MM.1S (cell line): ENCODE results near the gene UNK.
"Not testable (repeated sequence)": the region's sequence is repeated elsewhere in the genome, so short reads cannot be mapped to it uniquely, and the experiment has no call there.

Experiments
- DNase-seq: peaks from one replicate; pipeline ENCODE4 v3.0.0-alpha.2; 2015
- H2AFZ ChIP-seq: fragments of 300-600 bp; sonication (generic); 2 replicates; pipeline ENCODE4 v1.6.0; 2016; ENCODE audit warnings: antibody characterized with exemption, low read length
- H3F3A ChIP-seq: fragments of 300-600 bp; sonication (generic); 2 replicates; pipeline ENCODE4 v1.6.1; 2016; ENCODE audit warnings: mild to moderate bottlenecking, antibody characterized with exemption, low read length, moderate library complexity, mixed read lengths; ENCODE audit not compliant: insufficient read depth
- H3K27ac ChIP-seq: fragments of 300-600 bp; sonication (generic); 2 replicates; pipeline ENCODE4 v1.5.1; 2016; ENCODE audit warnings: mild to moderate bottlenecking, low read length
- H3K27me3 ChIP-seq: fragments of 300-600 bp; sonication (generic); replicated peaks from 2 replicates; pipeline ENCODE4 v1.6.0; 2016; ENCODE audit warnings: low read length; ENCODE audit not compliant: insufficient read depth
- H3K36me3 ChIP-seq: fragments of 300-600 bp; sonication (generic); replicated peaks from 2 replicates; pipeline ENCODE4 v1.6.1; 2016; ENCODE audit warnings: mild to moderate bottlenecking, low read length, mixed read lengths; ENCODE audit not compliant: insufficient read depth
- H3K4me1 ChIP-seq: fragments of 300-600 bp; sonication (generic); 2 replicates; pipeline ENCODE4 v1.6.1; 2016; ENCODE audit warnings: low read length, mixed read lengths
- H3K4me2 ChIP-seq: fragments of 300-600 bp; sonication (generic); 2 replicates; pipeline ENCODE4 v1.6.0; 2016; ENCODE audit warnings: low read depth, low read length
- H3K4me3 ChIP-seq: fragments of 300-600 bp; sonication (generic); 2 replicates; pipeline ENCODE4 v1.5.1; 2016; ENCODE audit warnings: low read length, mixed read lengths
- H3K79me2 ChIP-seq: fragments of 300-600 bp; sonication (generic); 2 replicates; pipeline ENCODE4 v1.6.1; 2016; ENCODE audit warnings: mixed run types, low read length, mixed read lengths
- H3K9ac ChIP-seq: fragments of 300-600 bp; sonication (generic); 2 replicates; pipeline ENCODE4 v1.6.1; 2016; ENCODE audit warnings: low read length, mixed read lengths
- H3K9me2 ChIP-seq: fragments of 300-600 bp; sonication (generic); replicated peaks from 2 replicates; pipeline ENCODE4 v1.6.1; 2016; ENCODE audit warnings: mild to moderate bottlenecking, low read length, mixed read lengths; ENCODE audit not compliant: insufficient read depth
- H3K9me3 ChIP-seq: fragments of 300-600 bp; sonication (generic); replicated peaks from 2 replicates; pipeline ENCODE4 v1.6.1; 2016; ENCODE audit warnings: mild to moderate bottlenecking, low read length, mixed read lengths; ENCODE audit not compliant: insufficient read depth
- H4K20me1 ChIP-seq: fragments of 300-600 bp; sonication (generic); 2 replicates; pipeline ENCODE4 v1.6.1; 2016; ENCODE audit warnings: mild to moderate bottlenecking, low read length, moderate library complexity, mixed read lengths; ENCODE audit not compliant: insufficient read depth
- EZH2 ChIP-seq: fragments of 300-600 bp; sonication (generic); optimal IDR thresholded peaks from 2 replicates; pipeline ENCODE3; 2017; ENCODE audit warnings: low read depth, mild to moderate bottlenecking, antibody characterized with exemption, low read length, mixed read lengths
- EZH2phosphoT487 ChIP-seq: fragments of 300-600 bp; sonication (generic); IDR thresholded peaks from 2 replicates; pipeline ENCODE4 v1.6.1; 2018; ENCODE audit warnings: antibody characterized with exemption, low read length
- TF ChIP-seq, protein P1 (sequence below): fragments of 300-600 bp; sonication (generic); IDR thresholded peaks from 2 replicates; pipeline ENCODE4 v1.5.1; 2016; ENCODE audit warnings: antibody characterized with exemption, low read length, mixed read lengths

UNK gene

DNA sequence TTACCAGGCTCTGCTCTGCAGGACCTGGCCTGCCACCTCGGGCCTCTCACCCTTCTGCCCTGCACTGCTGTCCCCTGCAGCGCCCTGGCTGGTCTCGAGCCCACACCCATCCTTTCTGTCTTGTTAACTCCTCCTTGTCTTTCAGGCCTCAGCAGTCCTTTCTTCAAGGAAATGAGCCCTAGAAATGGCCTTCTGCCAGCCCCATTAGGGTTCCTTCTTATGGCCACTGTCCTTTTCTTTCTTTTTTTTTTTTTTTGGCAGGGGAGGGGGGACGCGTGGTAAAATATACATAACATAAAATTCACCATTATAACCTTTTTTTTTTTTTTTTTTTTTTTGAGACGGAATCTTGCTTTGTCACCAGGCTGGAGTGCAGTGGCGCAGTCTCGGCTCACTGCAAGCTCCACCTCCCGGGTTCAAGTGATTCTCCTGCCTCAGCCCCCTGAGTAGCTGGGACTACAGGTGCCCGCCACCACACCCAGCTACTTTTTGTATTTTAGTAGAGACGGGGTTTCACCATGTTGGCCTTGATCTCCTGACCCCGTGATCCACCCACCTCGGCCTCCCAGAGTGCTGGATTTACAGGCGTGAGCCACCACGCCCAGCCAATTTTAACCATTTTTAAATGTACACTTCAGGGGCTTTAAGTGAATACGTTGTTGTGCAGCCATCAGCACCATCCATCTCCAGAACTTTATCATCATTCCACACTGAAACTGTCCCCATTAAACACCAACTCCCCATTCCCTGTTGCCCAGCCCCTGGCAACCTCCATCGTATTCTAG is 81.0 kb downstream of the UNK start:
- peaks cover 19% of the 10 kb centered on the region for H3F3A ChIP-seq
- not testable (repeated sequence) for H3K9me3 ChIP-seq, H4K20me1 ChIP-seq, H3K36me3 ChIP-seq, DNase-seq, H3K79me2 ChIP-seq, H3K27me3 ChIP-seq, H3K9me2 ChIP-seq
- peak overlapping the region; percentile 78 for H3K9ac ChIP-seq
- H3K4me2 ChIP-seq, result peak overlapping the region; percentile 90
- peak overlapping the region; percentile 31; the same call in 1 of the 2 replicates for H3K4me3 ChIP-seq
- H3K4me1 ChIP-seq, result peaks cover 25% of the 10 kb centered on the region
- H2AFZ ChIP-seq, result peak overlapping the region; percentile 83
- H3K27ac ChIP-seq, result peak overlapping the region; percentile 98

DNA sequence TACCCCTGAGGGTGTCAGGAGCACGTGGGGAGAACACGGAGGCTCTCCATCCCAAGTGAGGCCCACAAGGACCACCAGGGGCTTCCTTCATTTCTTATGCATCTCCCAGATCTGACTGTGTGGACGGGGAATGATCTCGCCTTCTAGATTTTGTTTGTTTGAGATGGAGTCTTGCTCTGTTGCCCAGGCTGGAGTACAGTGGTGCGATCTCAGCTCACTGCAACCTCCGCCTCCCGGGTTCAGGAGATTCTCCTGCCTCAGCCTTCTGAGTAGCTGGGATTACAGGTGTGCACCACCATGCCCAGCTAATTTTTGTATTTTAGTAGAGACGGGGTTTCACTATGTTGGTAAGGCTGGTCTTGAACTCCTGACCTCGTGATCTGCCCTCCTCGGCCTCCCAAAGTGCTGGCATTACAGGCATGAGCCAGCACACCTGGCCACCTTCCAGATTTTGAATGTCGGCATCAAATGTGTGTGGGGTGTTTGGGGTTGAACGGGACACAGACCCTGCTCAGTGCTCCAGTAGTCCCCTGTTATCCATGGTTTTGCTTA is 84.2 kb downstream of the UNK start:
- H3K36me3 ChIP-seq, H3K27ac ChIP-seq, H3K27me3 ChIP-seq, H3K9me3 ChIP-seq, H3K79me2 ChIP-seq, H3K4me3 ChIP-seq, H3K9ac ChIP-seq, H4K20me1 ChIP-seq, H3K9me2 ChIP-seq, DNase-seq, H2AFZ ChIP-seq, H3K4me2 ChIP-seq: not testable (repeated sequence)
- Histone ChIP-seq H3K4me1 (peaks cover 34% of the 10 kb centered on the region), H3F3A (peaks cover 32% of the 10 kb centered on the region)

DNA sequence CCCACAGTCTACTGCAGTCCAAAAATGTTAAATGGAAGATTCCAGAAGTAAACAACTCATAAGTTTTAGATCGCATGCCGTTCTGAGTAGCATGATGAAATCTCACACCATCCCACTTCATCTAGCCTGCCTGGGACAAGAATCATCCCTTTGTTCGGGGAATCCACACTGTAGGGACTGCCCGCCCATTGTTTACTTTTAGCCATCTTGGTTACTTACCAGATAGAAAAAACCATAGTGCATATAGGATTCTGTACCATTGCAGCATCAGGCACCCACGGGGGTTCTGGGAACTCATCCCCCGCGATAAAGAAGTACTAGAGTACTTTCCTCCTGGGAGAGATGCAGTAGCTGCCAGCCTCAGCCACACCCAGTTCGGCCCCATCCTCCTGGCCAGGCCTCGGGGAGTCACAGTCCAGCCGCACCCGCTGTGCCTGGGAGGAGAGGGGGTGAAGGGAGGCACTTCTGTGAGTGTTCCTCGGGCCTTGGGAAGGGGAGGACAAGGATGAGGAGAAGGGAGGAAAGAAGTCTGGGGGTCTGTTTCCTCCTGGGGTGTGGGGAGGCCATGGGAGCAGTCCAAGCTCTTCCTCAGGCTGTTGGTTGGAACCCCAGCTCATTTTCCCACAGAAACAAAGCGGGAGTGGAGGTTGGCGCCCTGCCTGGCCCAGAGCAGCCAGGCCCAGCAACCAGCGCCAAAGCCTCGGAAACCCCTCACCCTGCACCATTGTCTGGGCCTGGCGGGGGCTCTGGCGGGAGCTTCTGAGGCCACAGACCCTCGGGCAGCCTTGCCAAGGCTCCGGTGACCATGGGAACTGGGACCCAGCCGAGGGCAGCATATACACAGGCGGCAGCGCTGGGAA is 84.9 kb downstream of the UNK start:
- H3F3A ChIP-seq, result peaks cover 32% of the 10 kb centered on the region
- no peak for TF ChIP-seq EZH2phosphoT487
- TF ChIP-seq EZH2, result no peak
- TF ChIP-seq, protein P1, sequence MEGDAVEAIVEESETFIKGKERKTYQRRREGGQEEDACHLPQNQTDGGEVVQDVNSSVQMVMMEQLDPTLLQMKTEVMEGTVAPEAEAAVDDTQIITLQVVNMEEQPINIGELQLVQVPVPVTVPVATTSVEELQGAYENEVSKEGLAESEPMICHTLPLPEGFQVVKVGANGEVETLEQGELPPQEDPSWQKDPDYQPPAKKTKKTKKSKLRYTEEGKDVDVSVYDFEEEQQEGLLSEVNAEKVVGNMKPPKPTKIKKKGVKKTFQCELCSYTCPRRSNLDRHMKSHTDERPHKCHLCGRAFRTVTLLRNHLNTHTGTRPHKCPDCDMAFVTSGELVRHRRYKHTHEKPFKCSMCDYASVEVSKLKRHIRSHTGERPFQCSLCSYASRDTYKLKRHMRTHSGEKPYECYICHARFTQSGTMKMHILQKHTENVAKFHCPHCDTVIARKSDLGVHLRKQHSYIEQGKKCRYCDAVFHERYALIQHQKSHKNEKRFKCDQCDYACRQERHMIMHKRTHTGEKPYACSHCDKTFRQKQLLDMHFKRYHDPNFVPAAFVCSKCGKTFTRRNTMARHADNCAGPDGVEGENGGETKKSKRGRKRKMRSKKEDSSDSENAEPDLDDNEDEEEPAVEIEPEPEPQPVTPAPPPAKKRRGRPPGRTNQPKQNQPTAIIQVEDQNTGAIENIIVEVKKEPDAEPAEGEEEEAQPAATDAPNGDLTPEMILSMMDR, result no peak
- H3K79me2 ChIP-seq, result peaks cover 2% of the 10 kb centered on the region; the same call in 1 of the 2 replicates
- H3K9me2 ChIP-seq, result no peaks in the 10 kb centered on the region
- H3K27me3 ChIP-seq, result no peaks in the 10 kb centered on the region
- no peaks in the 10 kb centered on the region for H4K20me1 ChIP-seq
- H3K9ac ChIP-seq, result no peak overlapping the region
- no peaks in the 10 kb centered on the region for H3K9me3 ChIP-seq
- H3K4me1 ChIP-seq, result peaks cover 29% of the 10 kb centered on the region
- no peak overlapping the region for H2AFZ ChIP-seq
- no peak overlapping the region for H3K27ac ChIP-seq
- no peak for DNase-seq
- H3K4me3 ChIP-seq, result no peak overlapping the region
- H3K4me2 ChIP-seq, result no peak overlapping the region
- peaks cover 2% of the 10 kb centered on the region; the same call in 1 of the 2 replicates for H3K36me3 ChIP-seq

DNA sequence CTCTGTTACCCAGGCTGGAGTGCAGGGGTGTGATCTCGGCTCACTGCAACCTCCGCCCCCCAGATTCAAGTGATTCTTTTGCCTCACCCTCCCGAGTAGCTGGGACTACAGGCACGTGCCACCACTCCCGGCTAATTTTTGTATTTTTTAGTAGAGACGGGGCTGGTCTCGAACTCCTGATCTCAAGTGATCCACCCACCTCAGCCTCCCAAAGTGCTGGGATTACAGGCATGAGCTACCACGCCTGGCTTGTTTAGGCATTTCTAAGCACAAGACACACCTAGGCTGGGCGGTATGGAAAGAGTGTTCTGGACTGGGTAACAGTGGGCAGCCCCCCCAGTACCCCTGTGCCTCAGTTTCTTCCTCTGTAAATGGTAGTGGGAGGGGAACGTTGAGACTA is 85.6 kb downstream of the UNK start:
- not testable (repeated sequence) for H3K27ac ChIP-seq, H3K4me2 ChIP-seq, H3K27me3 ChIP-seq, H3K9me3 ChIP-seq, H3K36me3 ChIP-seq, H4K20me1 ChIP-seq, H3K9me2 ChIP-seq, H3K9ac ChIP-seq, H3K79me2 ChIP-seq, H2AFZ ChIP-seq, H3K4me3 ChIP-seq, DNase-seq
- peaks cover 26% of the 10 kb centered on the region for H3K4me1 ChIP-seq
- H3F3A ChIP-seq, result peaks cover 26% of the 10 kb centered on the region
